ENCODE data around the gene BICC1. TPM values are rescaled to one million over a fixed set of nuclear protein-coding genes. Genes with fewer than 3 reads are reported as not detected.

BICC1 gene
- total and polyA plus RNA-seq, 2 of the 8 experiments (the other 6 are each of a cell fraction or from before 2014, with no cell fraction given): 0.20 to 0.73 TPM

GRCh38 chr10:58806323-58806722 lies 293.7 kb downstream of the BICC1 start:
- Histone ChIP-seq H4K20me1 (replicated peaks in 1 of 2; ENCODE audit: control insufficient read depth in 1 of 2, insufficient read depth in 2 of 2, low read length in 2 of 2) (no peaks in the 10 kb centered on the region), H3K9ac (replicated peaks in 1 of 4; ENCODE audit: extremely low read depth in 1 of 4, low read depth in 3 of 4, low read length in 3 of 4) (no peak overlapping the region)
- FAIRE-seq: no peak
- TF ChIP-seq EP300 (IDR thresholded peaks at IDR 0.05; ENCODE audit: borderline replicate concordance in 1 of 2, low read depth in 2 of 2, low read length in 2 of 2) (no peak), EZH2 (IDR thresholded peaks at IDR 0.05; ENCODE audit: low read depth, low read length, severe bottlenecking) (no peak), TAF7 (optimal IDR thresholded peaks at IDR 0.05; ENCODE audit: borderline replicate concordance, low read depth, low read length) (no peak), CHD2 (IDR thresholded peaks at IDR 0.05; ENCODE audit: low read length) (no peak), SRF (IDR thresholded peaks at IDR 0.05; ENCODE audit: low read depth, low read length) (no peak), NANOG (IDR thresholded peaks at IDR 0.05; ENCODE audit: insufficient read depth, low read depth, low read length, poor library complexity, severe bottlenecking) (no peak), ASH2L (IDR thresholded peaks at IDR 0.05; ENCODE audit: low read length) (no peak), HDAC6 (IDR thresholded peaks at IDR 0.05; ENCODE audit: low read depth, low read length) (no peak), SIN3A (conservative IDR thresholded peaks at IDR 0.05 in 1 of 2, IDR thresholded peaks at IDR 0.05 in 1 of 2; ENCODE audit: low read depth in 1 of 2, low read length in 2 of 2) (no peak), POLR2A (IDR thresholded peaks at IDR 0.05; ENCODE audit: control extremely low read depth in 1 of 2, low read depth in 2 of 2, low read length in 2 of 2) (no peak), RAD21 (IDR thresholded peaks at IDR 0.05 in 1 of 2, conservative IDR thresholded peaks at IDR 0.05 in 1 of 2; ENCODE audit: low read depth in 2 of 2, low read length in 2 of 2) (no peak), HDAC2 (IDR thresholded peaks at IDR 0.05; ENCODE audit: borderline replicate concordance in 1 of 2, low read depth in 2 of 2, low read length in 2 of 2) (no peak), BCL11A (IDR thresholded peaks at IDR 0.05; ENCODE audit: low read depth in 2 of 2, low read length in 2 of 2) (no peak)

More at GRCh38 chr10:58806323-58806722, 293.7 kb downstream of the BICC1 start:
- H2BK20ac ChIP-seq (ENCODE audit: low read length): no peak overlapping the region
- no peak overlapping the region for H3K23ac ChIP-seq (ENCODE audit: insufficient read length)
- H3K79me2 ChIP-seq (ENCODE audit: control insufficient read depth in 1 of 2, insufficient read depth in 2 of 2, low read length in 2 of 2): no peaks in the 10 kb centered on the region
- no peak overlapping the region for H3K4me3 ChIP-seq (ENCODE audit: extremely low read depth in 1 of 4, insufficient read depth in 2 of 4, low read depth in 3 of 4, low read length in 4 of 4)
- no peaks in the 10 kb centered on the region for H3K23me2 ChIP-seq (ENCODE audit: low read depth, low read length)
- no peak overlapping the region for H3K18ac ChIP-seq (ENCODE audit: extremely low read depth, low read length)
- CTCF ChIA-PET (ENCODE audit: partially characterized antibody): no interaction called here
- no peak overlapping the region for H3K4me2 ChIP-seq (ENCODE audit: insufficient read depth in 1 of 2, low read depth in 2 of 2, low read length in 2 of 2)
- H2AK5ac ChIP-seq (ENCODE audit: low read depth, low read length): no peak overlapping the region
- POLR2A ChIA-PET (ENCODE audit: partially characterized antibody): no interaction called here
- H4K5ac ChIP-seq (ENCODE audit: insufficient read length, low read depth, low read length): no peak overlapping the region
- DNase-seq (ENCODE audit: low read depth in 1 of 2, low spot score in 2 of 2): no peak
- WGBS, 2 experiments (ENCODE audit: extremely low coverage in 1 of 2, insufficient coverage in 1 of 2, insufficient read length in 1 of 2, insufficient replicate concordance in 2 of 2, low coverage in 1 of 2, low lambda C conversion rate in 2 of 2, missing lambda C conversion rate in 1 of 2): 100% methylated on average over 1 of the region's 1 CpG; no CpG with 5 or more reads in 1 of the 2 experiments
- H2BK15ac ChIP-seq (ENCODE audit: low read length): no peak overlapping the region
- H2AFZ ChIP-seq (ENCODE audit: low read length): no peak overlapping the region
- no peaks in the 10 kb centered on the region for H3K4me1 ChIP-seq (replicated peaks in 1 of 4; ENCODE audit: control insufficient read depth in 3 of 4, insufficient read depth in 4 of 4, low read length in 3 of 4)
- H4K8ac ChIP-seq (ENCODE audit: extremely low read depth, insufficient read depth, low read length): no peak overlapping the region
- no peak overlapping the region for H4K91ac ChIP-seq (replicated peaks; ENCODE audit: insufficient read length, low read length)
- no peak overlapping the region for H2BK120ac ChIP-seq (replicated peaks; ENCODE audit: low read depth, low read length)
- no peak overlapping the region for H3K14ac ChIP-seq (ENCODE audit: insufficient read length)
- no peak overlapping the region for H3K27ac ChIP-seq (ENCODE audit: low read depth, low read length)
- H2BK12ac ChIP-seq (ENCODE audit: low read depth, low read length): no peak overlapping the region
- H3K4ac ChIP-seq (replicated peaks; ENCODE audit: insufficient read length, low read depth, low read length): no peak overlapping the region
- no peak overlapping the region for H3K56ac ChIP-seq (replicated peaks; ENCODE audit: insufficient read length, low read depth, low read length)
- no peaks in the 10 kb centered on the region for H3K27me3 ChIP-seq (replicated peaks in 1 of 4; ENCODE audit: control insufficient read depth in 3 of 4, extremely low read depth in 1 of 4, insufficient read depth in 3 of 4, low read length in 3 of 4)
- no peak overlapping the region for H2BK5ac ChIP-seq (ENCODE audit: low read depth, low read length)
- H3K36me3 ChIP-seq (ENCODE audit: control insufficient read depth in 2 of 4, insufficient read depth in 4 of 4, low read length in 3 of 4): no peaks in the 10 kb centered on the region
- H3K79me1 ChIP-seq (ENCODE audit: low read depth, low read length): no peaks in the 10 kb centered on the region
- no peaks in the 10 kb centered on the region for H3K9me3 ChIP-seq (ENCODE audit: insufficient read depth in 2 of 2, low read depth in 1 of 2, low read length in 1 of 2)
